Amniotic epithelial cell (primary cell): ENCODE results near the gene DYNC1I2.
"Not testable (repeated sequence)": the region's sequence is repeated elsewhere in the genome, so short reads cannot be mapped to it uniquely, and the experiment has no call there.

Experiments
- DNase-seq: peaks from one replicate; pipeline ENCODE4 v3.0.0-alpha.2; 2010; ENCODE audit warnings: low read depth

DYNC1I2 gene

GRCh38 chr2:171712051-171712450 lies 24.8 kb downstream of the DYNC1I2 start:
- peak; percentile 41 for DNase-seq

DNA sequence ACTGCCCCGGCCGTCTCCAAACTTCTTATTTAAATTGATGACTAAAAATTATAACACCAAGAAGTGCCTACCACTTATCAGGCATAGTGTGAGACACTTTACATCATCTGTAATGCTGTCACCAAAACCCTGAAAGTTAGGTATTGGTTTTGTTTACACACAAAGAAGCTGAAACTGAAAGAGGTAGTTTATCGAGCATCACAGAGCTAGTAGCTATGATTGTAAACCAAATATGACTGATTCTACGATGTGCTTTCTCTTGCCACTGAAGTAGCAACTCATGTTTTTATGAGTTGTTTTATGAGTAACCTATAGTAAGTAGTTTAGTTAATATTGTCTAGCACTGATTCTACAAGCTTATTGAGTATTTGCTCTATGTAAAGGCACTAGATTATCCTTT lies 31.5 kb downstream of the DYNC1I2 start:
- DNase-seq, result no peak

- no peak for DNase-seq
These were observed 32.4 kb downstream of the DYNC1I2 start for GRCh38 chr2:171719660-171720059.

GRCh38 chr2:171723716-171724683 lies 36.7 kb downstream of the DYNC1I2 start:
- no peak for DNase-seq

DNA sequence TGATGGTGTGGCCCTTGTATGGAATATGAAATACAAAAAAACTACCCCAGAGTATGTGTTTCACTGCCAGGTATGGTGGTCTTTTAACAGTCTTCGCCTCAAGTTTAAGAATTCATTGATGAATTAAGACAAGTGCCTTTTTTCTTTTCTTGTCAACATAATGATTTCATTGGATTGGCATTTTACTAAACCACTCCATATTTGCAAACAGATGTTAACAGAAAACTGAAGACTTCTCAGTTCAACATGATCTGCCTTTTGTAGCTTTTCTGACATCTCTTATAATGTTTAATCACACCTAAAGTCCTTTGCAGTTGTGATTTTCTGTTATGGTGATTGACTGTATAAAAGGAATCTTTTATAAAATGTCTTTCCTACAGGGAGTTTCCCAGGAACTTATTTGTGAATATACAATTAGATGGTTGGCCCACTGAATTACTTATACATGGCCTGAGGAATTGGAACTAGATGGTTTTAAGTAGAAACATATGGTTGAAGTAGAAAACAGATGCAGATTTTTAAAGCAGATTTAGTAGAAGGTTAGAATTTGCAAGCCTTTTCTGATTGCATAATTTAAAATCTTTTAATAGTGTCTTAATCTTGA lies 39.7 kb downstream of the DYNC1I2 start:
- DNase-seq, result no peak

DNA sequence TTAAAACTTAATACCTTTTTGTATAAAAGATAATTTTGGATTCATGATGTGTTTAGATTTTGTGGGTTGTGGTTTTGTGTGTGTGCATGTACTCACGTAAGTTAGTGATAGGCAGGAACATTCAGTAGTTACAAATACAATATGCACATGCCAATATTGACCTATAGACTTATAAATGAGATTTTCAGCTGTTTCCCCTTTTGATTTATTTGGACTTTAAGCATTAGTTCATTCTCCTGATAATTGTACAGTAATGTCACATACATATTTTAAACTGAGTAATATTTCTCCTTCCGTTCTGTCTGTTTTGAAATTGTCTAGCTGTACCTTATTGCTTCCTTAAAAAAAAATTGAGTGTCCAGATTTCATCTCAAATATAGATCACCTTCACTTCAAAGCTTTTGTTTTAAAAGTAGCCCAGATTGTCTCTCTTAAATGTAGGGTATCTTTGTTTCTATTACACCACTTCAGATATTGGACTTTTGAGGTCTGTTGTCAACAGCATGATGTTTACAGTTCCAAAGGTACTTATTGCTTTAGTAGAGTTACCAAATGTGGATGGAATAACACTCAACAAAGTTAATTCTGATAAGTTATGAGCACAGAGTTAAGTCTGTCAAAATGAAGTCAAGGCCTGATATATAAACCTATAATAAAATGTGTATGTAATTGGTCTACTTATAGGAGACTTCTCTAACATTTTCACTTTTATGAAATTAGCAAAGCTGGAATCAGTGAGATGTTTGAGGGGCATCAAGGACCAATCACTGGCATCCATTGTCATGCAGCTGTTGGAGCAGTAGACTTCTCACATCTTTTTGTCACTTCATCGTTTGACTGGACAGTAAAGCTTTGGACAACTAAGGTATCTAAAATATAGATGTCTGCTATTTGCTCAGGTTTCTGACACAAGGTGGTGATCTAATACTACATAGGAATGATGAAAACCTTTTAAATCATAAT lies 42.0 kb downstream of the DYNC1I2 start:
- no peak for DNase-seq

- no peak for DNase-seq
These were observed 42.7 kb downstream of the DYNC1I2 start for GRCh38 chr2:171729952-171730317.

DNA sequence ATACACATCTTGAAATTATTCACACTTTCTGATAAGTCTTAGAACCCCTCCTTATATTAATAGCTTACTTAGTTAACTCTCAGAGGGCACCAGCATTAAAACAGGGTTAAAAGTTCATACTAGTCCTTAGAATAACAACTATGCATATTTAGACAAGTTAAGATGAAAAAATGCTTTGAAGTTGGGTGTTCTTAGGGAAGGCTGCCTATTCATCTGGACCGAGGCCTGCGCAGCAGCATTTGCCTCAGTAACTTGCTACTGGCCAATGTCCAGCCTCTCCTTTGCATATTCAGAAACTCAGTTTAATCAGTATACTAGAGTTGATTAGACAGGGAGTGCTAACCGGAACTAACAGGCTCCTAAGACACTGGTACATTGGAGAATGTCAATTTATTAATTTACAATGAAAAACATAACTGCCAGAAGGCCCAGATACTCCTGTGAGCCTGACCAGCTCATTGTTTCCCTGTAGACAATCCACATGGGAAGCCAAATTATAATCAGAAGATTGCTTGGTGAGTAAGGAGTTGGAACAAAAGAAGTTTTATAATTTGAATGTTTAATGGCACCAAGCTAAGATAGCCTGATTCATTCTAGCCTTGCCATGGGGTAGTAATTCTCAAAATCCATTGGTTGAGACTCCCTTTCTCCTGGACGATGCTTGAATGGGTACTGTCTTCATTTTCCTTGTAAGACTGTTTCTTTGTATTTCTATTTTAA lies 48.9 kb downstream of the DYNC1I2 start:
- DNase-seq, result no peak

- peak; percentile 30 for DNase-seq
These were observed 53.9 kb downstream of the DYNC1I2 start for GRCh38 chr2:171741189-171741588.

DNA sequence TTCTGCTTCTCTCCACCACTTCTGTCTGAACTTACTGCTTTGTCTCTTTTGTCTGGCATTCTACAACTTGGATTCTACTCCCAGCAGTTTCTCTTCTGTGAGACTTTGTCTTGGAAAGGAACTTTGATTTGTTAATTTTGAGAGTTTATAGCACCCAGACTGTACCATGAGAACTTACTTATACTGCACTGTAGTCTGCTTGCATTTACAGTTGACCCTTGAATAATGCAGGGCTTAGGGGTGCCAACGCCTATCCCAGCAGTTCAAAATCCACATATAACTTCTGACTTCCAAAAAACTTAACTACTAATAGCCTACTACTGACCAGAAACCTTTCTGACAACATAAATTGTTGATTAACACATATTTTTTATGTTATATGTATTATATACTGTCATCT lies 55.5 kb downstream of the DYNC1I2 start:
- DNase-seq, result no peak

- DNase-seq, result no peak
These were observed 57.9 kb downstream of the DYNC1I2 start for GRCh38 chr2:171745141-171745540.

- peak; percentile 29 for DNase-seq
These were observed 58.5 kb downstream of the DYNC1I2 start for GRCh38 chr2:171745806-171746205.

DNA sequence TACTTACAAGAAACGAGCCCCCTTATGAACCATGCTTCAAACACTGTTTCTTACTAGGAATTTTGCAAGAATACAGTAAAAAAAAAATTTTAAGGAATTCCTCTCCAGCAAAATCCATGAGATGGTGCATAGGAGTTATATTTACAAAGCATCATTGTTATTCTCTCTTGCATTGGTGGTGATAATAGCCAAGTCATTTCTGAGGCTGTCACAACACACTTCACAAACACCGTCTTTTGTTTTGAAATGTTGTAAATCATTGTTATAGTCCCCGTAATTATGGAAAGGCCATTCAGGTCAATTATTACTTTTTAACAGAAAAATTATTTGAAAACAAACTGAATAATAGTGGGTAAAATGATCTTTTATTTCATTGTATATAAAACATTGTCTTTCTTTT lies 60.1 kb downstream of the DYNC1I2 start:
- DNase-seq, result no peak

GRCh38 chr2:171754254-171754939 lies 67.1 kb downstream of the DYNC1I2 start:
- DNase-seq, result no peak

- DNase-seq, result not testable (repeated sequence)
These were observed 71.5 kb downstream of the DYNC1I2 start for GRCh38 chr2:171758762-171759161.

DNA sequence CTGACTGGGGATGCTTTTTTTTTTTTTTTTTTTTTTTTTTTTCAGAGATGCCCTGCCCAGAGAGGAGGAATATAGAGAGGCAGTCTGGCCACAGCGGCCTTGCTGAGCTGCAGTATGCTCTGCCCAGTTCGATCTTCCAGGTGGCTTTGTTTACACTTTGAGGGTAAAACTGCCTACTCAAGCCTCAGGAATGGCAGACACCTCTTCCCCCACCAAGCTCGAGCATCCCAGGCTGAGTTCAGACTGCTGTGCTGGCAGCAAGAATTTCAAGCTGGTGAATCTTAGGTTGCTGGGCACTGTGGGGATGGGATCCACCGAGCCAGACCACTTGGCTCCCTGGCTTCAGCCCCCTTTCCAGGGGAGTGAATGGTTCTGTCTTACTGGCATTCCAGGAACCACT lies 73.9 kb downstream of the DYNC1I2 start:
- DNase-seq, result not testable (repeated sequence)

- peak; percentile 25 for DNase-seq
These were observed 75.8 kb downstream of the DYNC1I2 start for GRCh38 chr2:171762879-171763573.

GRCh38 chr2:171763602-171764001 lies 76.3 kb downstream of the DYNC1I2 start:
- peak; percentile 24 for DNase-seq

DNA sequence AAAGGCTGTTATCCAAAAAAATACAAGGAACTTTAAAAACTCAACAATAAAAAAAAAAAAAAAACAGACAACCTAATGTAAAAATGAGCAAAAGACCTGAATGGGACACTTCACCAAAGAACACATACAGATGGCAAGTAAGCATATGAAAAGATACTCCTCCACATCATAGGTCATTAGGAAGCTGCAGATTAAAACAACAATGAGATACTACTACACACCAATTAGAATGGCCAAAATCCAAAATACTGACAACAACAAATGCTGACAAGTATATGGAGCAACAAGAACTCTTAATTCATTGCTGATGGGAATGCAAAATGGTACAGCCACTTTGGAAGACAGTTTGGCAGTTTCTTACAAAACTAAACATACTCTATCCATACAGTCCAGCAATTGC lies 84.2 kb downstream of the DYNC1I2 start:
- no peak for DNase-seq

GRCh38 chr2:171772373-171772772 lies 85.1 kb downstream of the DYNC1I2 start:
- no peak for DNase-seq
